ENCODE data around the gene TM7SF3.

Gene TM7SF3

DNA sequence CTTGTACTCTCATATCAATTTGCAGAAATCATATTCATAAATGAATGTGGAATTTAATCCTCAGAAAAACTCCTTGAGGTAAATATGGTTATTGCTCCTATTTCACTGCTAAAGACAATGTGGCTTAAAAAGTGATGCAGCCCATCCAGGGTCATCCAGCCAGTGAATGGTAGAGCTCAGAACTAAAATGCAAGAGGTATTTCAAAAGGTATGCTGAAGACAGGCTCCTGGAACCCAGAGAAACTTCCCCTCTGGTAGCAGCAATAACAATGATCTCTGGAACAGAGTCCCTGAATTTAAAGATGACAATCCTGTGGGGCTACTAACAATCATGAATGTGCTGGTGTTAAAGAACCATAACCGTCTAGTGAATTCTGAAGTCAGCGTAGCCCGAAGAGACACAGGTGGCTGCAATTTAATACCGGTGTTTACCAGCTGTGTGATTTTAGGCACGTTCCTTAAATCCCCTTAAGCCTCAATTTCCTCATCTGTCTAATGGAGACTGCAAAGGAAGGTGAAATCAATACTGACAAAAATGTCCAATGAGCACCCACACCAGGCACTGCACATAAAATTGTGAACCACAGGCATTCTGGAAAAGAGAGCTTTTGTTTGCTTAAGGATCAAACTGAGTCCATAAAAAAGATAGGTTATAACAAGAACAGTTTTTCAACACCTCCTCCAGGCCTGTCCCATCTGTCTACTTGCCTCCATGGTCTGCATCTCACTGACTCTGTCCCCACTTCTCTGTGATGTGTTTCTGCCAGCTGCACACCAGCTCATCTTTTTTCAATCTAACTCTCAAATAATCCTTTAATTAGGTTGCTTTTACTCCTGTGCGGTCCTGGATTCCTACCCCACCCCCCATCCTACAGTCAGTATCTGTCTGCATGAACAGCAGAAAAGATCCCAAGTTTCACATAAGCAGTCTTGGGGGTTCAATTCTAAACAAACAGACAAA lies 10.5 kb downstream of the TM7SF3 start:
- no peak overlapping the region for H3K4me2 ChIP-seq (ENCODE audit: low read length)

GRCh38 chr12:27002141-27002540 lies 12.0 kb downstream of the TM7SF3 start:
- Histone ChIP-seq H3K27me3 (ENCODE audit: low read depth, low read length) (no peaks in the 10 kb centered on the region), H3K36me3 (replicated peaks; ENCODE audit: low read depth, low read length) (peaks cover 11% of the 10 kb centered on the region), H3K4me3 (ENCODE audit: low read length) (no peak overlapping the region)

More for the DNA sequence above, 10.5 kb downstream of the TM7SF3 start:
- Histone ChIP-seq H3K36me3 (replicated peaks; ENCODE audit: low read depth, low read length) (peaks cover 7% of the 10 kb centered on the region), H3K4me1 (ENCODE audit: low read length) (peaks cover 7% of the 10 kb centered on the region), H3K9ac (ENCODE audit: low read length) (no peak overlapping the region), H3K27me3 (ENCODE audit: low read depth, low read length) (no peaks in the 10 kb centered on the region), H4K20me1 (ENCODE audit: insufficient read depth, low read length) (no peaks in the 10 kb centered on the region), H3K79me2 (ENCODE audit: low read length) (no peaks in the 10 kb centered on the region), H3K9me3 (ENCODE audit: insufficient read depth, low read length) (no peaks in the 10 kb centered on the region), H3K4me3 (ENCODE audit: low read length) (no peak overlapping the region), H2AFZ (ENCODE audit: low read depth, low read length) (no peak overlapping the region), H3K27ac (ENCODE audit: low read length) (no peak overlapping the region)
- TF ChIP-seq EZH2phosphoT487 (IDR thresholded peaks at IDR 0.05; ENCODE audit: low read depth) (no peak), CTCF (IDR thresholded peaks at IDR 0.05; ENCODE audit: low read depth, low read length) (no peak)

DNA sequence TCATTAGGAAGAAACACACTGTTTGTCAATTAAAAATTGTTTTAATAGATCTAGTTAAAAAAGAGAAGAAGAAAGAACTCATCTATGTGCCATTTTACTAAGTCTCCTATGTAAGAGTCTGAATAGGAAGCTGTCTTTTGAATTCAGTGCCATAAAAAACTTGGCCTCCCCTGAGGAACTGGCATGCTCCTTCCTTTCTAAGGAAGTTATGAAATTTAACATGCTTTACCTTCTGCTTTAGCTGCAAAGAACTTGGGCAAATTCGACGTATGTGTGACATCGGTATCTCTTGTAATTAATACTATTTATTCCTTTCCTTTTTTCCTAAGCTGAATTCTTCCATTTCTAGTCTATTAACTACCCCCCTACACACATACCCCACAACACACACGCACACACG lies 12.5 kb downstream of the TM7SF3 start:
- Histone ChIP-seq H3K27ac (ENCODE audit: low read length) (no peak overlapping the region), H3K36me3 (replicated peaks; ENCODE audit: low read depth, low read length) (peaks cover 11% of the 10 kb centered on the region), H3K4me2 (ENCODE audit: low read length) (no peak overlapping the region), H3K4me1 (ENCODE audit: low read length) (peaks cover 9% of the 10 kb centered on the region; the same call in 1 of the 2 replicates), H3K9ac (ENCODE audit: low read length) (no peak overlapping the region), H3K79me2 (ENCODE audit: low read length) (no peaks in the 10 kb centered on the region), H4K20me1 (ENCODE audit: insufficient read depth, low read length) (no peaks in the 10 kb centered on the region), H3K27me3 (ENCODE audit: low read depth, low read length) (no peaks in the 10 kb centered on the region), H2AFZ (ENCODE audit: low read depth, low read length) (no peak overlapping the region), H3K4me3 (ENCODE audit: low read length) (no peak overlapping the region), H3K9me3 (ENCODE audit: insufficient read depth, low read length) (no peaks in the 10 kb centered on the region)
- TF ChIP-seq EZH2phosphoT487 (IDR thresholded peaks at IDR 0.05; ENCODE audit: low read depth) (no peak), CTCF (IDR thresholded peaks at IDR 0.05; ENCODE audit: low read depth, low read length) (no peak)

More at GRCh38 chr12:27002141-27002540, 12.0 kb downstream of the TM7SF3 start:
- Histone ChIP-seq H2AFZ (ENCODE audit: low read depth, low read length) (no peak overlapping the region), H3K4me2 (ENCODE audit: low read length) (no peak overlapping the region), H3K27ac (ENCODE audit: low read length) (no peak overlapping the region), H4K20me1 (ENCODE audit: insufficient read depth, low read length) (no peaks in the 10 kb centered on the region), H3K9me3 (ENCODE audit: insufficient read depth, low read length) (no peaks in the 10 kb centered on the region), H3K79me2 (ENCODE audit: low read length) (no peaks in the 10 kb centered on the region), H3K9ac (ENCODE audit: low read length) (no peak overlapping the region), H3K4me1 (ENCODE audit: low read length) (peaks cover 9% of the 10 kb centered on the region; the same call in 1 of the 2 replicates)
- no peak for TF ChIP-seq EZH2phosphoT487 (IDR thresholded peaks at IDR 0.05; ENCODE audit: low read depth)
- no peak for TF ChIP-seq CTCF (IDR thresholded peaks at IDR 0.05; ENCODE audit: low read depth, low read length)

- Histone ChIP-seq H3K4me1 (ENCODE audit: low read length) (peaks cover 9% of the 10 kb centered on the region; the same call in 1 of the 2 replicates), H4K20me1 (ENCODE audit: insufficient read depth, low read length) (no peaks in the 10 kb centered on the region), H3K27ac (ENCODE audit: low read length) (no peak overlapping the region), H3K4me3 (ENCODE audit: low read length) (no peak overlapping the region), H3K79me2 (ENCODE audit: low read length) (no peaks in the 10 kb centered on the region), H2AFZ (ENCODE audit: low read depth, low read length) (no peak overlapping the region), H3K9me3 (ENCODE audit: insufficient read depth, low read length) (no peaks in the 10 kb centered on the region), H3K4me2 (ENCODE audit: low read length) (no peak overlapping the region), H3K9ac (ENCODE audit: low read length) (no peak overlapping the region), H3K36me3 (replicated peaks; ENCODE audit: low read depth, low read length) (peaks cover 11% of the 10 kb centered on the region), H3K27me3 (ENCODE audit: low read depth, low read length) (no peaks in the 10 kb centered on the region)
- TF ChIP-seq EZH2phosphoT487 (IDR thresholded peaks at IDR 0.05; ENCODE audit: low read depth): no peak
- TF ChIP-seq CTCF (IDR thresholded peaks at IDR 0.05; ENCODE audit: low read depth, low read length): no peak
These were observed 13.2 kb downstream of the TM7SF3 start for GRCh38 chr12:27000961-27001360.
